Activated CD4-positive, alpha-beta T cell treated with anti-CD3 and anti-CD28 coated beads for 48 hours (primary cell): ENCODE data around the gene PCDHGB5.
A peak's percentile ranks its signal among the peaks of the same experiment; 100 is the strongest.
"Not testable (repeated sequence)": the region's sequence is repeated elsewhere in the genome, so short reads cannot be mapped to it uniquely, and the experiment has no call there.

Experiments
- DNase-seq: peaks from one replicate; pipeline ENCODE4 v3.0.0-alpha.2; 2020

PCDHGB5 gene

DNA sequence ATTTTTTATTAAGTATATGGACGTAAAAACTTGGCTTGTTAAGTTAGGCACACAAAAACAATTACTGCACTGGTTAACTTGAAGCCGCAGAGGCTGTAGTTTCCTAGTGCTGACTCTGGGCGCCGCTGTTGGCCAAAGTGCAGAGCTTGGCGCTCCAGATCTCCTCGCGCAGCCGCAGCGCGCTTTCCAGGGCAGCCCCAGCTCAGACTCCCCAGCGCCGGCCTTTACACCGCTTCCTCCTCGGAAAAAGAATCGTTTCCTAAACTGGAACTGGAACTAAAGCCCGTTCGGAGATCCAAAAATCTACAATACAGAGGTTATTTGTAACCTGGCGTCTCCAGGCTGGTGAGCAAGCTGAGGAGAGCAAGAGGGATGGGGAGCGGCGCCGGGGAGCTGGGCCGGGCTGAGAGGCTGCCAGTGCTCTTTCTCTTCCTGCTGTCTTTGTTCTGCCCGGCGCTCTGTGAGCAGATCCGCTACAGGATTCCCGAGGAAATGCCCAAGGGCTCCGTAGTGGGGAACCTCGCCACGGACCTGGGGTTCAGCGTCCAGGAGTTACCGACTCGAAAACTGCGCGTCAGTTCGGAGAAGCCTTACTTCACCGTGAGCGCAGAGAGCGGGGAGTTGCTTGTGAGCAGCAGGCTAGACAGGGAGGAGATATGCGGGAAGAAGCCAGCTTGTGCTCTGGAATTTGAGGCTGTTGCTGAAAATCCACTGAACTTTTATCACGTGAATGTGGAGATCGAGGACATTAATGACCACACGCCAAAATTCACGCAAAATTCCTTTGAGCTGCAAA, at the start of gene PCDHGB5:
PCDHGB5 (plus strand) TSS at position 192 of the 796 bp plus-strand sequence; CDS start at position 373, 181 bp downstream.
- DNase-seq, result peak; percentile 66

DNA sequence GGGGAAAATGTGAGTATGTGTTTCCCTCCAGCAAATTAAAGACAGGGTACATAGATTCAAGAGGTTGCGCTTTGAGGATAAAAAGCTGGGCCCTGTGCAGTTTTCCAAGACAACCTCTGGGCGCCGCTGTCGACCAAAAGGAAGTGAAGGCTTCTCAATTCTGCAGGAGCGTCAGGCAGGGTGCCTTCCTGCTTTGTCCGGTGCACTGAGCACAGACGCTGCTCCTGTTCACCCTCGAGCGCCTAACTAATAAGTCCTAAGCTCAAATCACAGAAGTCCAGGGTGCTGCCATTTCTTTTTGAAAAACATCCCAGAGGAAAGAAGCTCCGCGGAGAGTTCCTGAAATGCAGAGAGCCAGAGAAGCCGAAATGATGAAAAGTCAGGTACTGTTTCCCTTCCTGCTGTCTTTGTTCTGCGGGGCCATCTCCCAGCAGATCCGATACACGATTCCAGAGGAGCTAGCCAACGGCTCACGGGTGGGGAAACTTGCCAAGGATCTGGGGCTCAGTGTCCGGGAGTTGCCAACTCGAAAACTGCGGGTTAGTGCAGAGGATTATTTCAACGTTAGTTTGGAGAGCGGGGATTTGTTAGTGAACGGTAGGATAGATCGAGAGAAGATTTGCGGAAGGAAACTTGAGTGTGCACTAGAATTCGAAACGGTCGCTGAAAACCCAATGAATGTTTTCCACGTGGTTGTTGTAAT, 47.7 kb upstream of the PCDHGB5 start, which contains the start of gene PCDHGB1:
PCDHGB1 (plus strand) TSS at position 183 of the 703 bp plus-strand sequence; CDS start at position 345, 162 bp downstream.
- DNase-seq, result peak; percentile 57

DNA sequence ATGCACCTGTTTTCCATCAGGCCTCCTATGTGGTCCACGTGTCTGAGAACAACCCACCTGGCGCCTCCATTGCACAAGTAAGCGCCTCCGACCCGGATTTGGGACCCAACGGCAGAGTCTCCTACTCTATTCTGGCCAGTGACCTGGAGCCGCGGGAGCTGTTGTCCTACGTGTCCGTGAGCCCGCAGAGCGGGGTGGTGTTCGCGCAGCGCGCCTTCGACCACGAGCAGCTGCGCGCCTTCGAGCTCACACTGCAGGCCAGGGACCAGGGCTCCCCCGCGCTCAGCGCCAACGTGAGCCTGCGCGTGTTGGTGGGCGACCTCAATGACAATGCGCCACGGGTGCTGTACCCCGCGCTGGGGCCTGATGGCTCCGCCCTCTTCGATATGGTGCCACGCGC, 46.2 kb upstream of the PCDHGB5 start:
- DNase-seq, result no peak

DNA sequence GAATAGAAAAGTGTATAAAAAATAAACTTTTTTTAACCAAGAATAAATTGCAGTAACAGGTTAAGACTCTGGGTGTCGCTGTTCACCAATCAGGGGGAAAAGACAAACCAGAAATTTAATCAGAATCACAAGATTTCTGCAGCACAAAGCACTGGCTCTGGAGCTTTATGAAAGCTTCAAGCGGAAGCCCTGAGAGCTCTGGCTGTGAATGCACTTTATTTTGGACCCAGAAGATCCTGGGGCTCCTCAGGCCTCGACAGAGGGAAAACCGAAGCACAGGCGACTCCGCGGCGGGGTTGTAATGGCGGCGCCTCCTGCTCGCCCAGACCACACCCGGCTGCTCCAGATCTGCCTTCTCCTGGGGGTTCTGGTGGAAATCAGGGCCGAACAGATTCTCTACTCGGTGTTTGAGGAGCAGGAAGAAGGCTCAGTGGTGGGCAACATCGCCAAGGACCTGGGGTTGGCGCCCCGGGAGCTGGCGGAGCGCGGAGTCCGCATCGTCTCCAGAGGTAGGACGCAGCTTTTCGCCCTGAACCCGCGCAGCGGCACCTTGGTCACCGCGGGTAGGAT, 42.8 kb upstream of the PCDHGB5 start, which contains the start of gene PCDHGA4:
PCDHGA4 (plus strand) TSS at position 122 of the 570 bp plus-strand sequence; CDS start at position 209, 87 bp downstream.
- DNase-seq, result no peak

DNA sequence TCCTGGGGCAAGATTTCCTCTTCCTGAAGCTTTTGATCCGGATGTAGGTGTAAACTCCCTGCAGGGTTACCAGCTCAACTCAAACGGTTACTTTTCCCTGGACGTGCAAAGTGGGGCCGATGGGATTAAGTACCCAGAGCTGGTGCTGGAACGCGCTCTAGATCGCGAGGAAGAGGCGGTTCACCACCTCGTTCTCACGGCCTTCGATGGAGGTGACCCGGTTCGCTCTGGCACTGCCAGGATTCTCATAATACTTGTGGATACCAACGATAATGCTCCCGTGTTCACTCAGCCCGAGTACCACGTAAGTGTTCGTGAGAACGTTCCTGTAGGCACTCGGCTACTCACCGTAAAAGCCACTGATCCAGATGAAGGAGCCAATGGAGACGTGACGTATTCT, 42.1 kb upstream of the PCDHGB5 start:
- DNase-seq, result no peak

DNA sequence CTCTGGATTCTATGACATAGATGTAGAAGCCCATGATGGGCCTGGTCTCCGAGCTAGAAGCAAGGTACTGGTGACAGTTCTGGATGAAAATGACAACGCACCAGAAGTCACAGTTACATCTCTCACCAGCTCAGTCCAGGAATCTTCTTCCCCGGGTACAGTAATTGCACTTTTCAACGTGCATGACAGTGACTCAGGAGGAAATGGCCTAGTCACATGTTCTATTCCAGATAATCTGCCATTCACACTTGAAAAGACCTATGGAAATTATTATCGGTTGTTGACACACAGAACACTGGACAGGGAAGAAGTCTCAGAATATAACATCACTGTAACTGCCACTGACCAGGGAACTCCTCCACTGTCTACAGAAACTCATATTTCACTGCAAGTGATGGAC, 41.6 kb upstream of the PCDHGB5 start:
- DNase-seq, result no peak

DNA sequence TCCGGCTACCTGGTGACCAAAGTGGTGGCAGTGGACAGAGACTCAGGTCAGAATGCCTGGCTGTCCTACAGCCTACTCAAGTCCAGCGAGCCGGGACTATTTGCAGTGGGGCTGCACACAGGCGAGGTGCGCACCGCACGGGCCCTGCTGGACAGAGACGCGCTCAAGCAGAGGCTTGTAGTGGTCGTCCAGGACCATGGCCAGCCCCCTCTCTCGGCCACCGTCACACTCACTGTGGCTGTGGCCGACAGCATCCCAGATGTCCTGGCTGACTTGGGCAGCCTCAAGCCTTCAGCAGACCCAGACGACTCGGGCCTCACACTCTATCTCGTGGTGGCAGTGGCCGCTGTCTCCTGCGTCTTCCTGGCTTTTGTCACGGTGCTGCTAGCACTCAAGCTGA, 40.8 kb upstream of the PCDHGB5 start:
- no peak for DNase-seq

DNA sequence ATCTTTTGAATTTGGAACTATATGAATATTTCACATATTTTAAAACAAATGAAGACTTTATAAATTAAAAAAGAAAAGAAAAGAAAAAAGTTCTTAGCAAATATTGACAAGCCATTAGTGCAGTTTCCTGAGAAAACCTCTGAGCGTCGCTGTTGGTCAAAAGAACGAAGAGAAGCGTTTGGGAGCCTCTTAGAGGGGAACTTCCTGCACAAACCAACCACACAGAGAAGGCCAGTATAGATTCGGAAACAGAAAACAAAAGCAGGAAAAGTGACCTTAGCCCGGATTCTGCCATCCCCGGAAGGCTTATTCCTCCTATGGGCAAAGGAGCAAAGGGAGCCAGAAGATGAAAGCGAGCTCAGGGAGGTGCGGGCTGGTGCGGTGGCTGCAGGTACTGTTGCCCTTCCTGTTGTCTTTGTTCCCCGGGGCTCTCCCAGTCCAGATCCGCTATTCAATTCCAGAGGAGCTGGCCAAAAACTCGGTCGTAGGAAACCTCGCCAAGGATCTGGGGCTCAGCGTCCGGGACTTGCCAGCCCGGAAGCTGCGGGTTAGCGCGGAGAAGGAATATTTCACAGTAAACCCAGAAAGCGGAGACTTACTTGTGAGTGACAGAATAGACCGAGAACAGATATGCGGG, 37.8 kb upstream of the PCDHGB5 start, which contains the start of gene PCDHGB2:
PCDHGB2 (plus strand) TSS at position 205 of the 637 bp plus-strand sequence; CDS start at position 347, 142 bp downstream.
- DNase-seq, result no peak

DNA sequence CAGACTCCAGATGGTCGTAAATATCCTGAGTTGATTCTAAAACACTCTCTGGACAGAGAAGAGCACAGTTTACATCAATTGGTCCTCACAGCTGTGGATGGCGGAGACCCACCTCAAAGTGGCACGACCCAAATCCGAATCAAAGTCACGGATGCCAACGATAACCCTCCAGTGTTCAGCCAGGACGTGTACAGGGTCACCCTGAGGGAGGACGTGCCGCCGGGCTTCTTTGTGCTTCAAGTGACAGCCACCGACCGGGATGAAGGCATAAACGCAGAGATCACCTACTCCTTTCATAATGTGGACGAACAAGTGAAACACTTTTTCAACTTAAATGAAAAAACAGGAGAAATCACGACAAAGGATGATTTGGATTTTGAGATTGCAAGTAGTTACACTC, 37.1 kb upstream of the PCDHGB5 start:
- DNase-seq, result no peak

DNA sequence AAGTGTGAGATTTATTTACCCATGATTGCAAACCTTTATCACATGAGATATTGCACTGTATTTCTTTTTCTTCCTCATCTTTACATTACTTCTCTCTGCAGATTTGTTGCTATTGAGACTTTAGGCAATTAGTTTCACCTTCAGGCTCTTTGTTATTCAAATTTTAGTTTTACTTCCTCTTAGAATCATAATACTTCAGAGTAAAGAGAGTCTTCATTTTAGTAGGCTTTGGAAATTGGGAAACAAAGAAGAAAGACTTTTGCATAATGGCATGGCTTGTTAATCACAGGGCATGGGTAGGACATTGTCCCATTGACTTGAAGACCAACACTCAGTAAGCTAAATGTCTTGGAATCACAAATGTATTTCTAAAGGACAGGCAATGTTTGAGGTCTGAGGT, 35.0 kb upstream of the PCDHGB5 start:
- DNase-seq, result no peak

DNA sequence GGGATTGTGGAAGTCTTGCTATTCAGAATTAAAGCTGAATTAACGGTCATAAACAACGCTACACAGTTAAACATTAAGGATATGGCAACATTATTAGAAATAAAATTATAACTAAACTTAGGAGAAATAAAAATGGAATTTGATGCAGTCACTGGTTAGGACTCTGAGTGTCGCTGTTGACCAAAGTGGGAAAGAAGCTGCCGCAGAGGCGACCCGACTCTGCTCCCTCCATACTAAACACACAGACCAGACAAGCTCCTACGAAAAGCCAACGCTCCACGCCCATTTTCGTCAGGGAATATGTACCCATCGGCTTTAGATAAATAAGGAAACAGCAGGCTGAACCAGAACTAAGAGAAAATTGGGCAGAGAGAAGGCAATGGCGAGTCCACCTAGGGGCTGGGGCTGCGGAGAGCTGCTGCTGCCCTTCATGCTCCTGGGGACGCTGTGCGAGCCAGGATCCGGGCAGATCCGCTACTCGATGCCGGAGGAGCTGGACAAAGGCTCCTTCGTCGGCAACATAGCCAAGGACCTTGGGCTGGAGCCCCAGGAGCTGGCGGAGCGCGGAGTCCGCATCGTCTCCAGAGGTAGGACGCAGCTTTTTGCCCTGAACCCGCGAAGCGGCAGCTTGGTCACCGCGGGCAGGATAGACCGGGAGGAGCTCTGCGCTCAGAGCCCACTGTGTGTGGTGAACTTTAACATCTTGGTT, 33.6 kb upstream of the PCDHGB5 start, which contains the start of gene PCDHGA5:
PCDHGA5 (plus strand) TSS at position 211 of the 709 bp plus-strand sequence; CDS start at position 380, 169 bp downstream.
- DNase-seq, result no peak

DNA sequence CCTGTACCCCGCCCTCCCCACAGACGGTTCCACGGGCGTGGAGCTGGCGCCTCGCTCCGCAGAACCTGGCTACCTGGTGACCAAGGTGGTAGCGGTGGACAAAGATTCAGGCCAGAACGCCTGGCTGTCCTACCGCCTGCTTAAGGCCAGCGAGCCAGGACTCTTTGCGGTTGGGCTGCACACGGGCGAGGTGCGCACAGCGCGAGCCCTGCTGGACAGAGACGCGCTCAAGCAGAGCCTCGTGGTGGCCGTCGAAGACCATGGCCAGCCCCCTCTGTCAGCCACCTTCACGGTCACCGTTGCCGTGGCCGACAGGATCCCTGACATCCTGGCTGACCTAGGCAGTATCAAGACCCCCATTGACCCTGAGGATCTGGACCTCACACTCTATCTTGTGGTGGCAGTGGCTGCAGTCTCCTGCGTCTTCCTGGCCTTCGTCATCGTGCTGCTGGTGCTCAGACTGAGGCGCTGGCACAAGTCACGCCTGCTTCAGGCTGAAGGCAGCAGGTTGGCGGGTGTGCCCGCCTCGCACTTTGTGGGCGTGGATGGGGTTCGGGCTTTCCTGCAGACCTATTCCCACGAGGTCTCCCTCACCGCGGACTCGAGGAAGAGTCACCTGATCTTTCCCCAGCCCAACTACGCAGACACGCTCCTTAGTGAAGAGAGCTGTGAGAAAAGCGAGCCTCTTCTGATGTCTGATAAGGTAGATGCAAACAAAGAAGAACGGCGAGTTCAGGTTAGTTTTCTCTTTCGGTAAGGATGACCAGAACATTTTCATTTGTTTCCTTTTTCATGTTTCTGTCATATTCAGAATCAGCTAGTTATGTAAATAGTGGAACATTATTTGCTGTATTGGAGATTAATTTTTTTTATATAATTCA, 31.5 kb upstream of the PCDHGB5 start:
- DNase-seq, result no peak

DNA sequence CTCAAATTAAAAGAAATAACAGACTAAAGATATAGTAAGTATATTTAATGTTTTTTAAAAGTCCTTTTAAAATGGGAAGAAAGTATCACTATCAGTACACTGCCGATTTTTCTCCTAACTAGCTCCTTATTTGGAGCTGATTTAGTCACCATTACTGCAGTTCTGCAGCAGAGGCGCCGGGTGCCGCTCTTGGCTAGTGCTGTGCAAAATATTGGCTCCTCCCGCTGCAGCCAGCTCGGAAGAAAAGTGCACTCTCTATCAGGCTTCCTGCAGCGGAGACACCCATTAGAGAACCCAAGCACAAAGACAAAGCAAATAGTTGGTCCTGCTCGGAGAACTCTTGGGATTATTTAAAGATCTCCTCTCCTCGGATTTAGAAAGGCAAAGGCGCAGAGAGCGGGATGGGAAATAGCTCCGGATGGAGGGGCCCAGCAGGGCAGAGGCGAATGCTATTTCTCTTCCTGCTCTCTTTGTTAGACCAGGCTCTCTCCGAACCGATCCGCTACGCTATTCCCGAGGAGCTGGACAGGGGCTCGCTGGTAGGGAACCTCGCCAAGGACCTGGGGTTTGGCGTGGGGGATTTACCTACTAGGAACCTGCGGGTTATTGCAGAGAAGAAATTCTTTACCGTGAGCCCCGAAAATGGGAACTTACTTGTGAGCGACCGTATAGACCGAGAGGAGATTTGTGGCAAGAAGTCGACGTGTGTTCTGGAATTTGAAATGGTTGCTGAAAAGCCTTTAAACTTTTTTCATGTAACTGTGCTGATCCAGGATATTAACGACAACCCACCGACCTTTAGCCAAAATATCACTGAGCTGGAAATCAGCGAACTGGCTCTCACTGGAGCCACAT, 27.5 kb upstream of the PCDHGB5 start, which contains the start of gene PCDHGB3:
PCDHGB3 (plus strand) TSS at position 249 of the 855 bp plus-strand sequence; CDS start at position 402, 153 bp downstream.
- peak; percentile 53 for DNase-seq

DNA sequence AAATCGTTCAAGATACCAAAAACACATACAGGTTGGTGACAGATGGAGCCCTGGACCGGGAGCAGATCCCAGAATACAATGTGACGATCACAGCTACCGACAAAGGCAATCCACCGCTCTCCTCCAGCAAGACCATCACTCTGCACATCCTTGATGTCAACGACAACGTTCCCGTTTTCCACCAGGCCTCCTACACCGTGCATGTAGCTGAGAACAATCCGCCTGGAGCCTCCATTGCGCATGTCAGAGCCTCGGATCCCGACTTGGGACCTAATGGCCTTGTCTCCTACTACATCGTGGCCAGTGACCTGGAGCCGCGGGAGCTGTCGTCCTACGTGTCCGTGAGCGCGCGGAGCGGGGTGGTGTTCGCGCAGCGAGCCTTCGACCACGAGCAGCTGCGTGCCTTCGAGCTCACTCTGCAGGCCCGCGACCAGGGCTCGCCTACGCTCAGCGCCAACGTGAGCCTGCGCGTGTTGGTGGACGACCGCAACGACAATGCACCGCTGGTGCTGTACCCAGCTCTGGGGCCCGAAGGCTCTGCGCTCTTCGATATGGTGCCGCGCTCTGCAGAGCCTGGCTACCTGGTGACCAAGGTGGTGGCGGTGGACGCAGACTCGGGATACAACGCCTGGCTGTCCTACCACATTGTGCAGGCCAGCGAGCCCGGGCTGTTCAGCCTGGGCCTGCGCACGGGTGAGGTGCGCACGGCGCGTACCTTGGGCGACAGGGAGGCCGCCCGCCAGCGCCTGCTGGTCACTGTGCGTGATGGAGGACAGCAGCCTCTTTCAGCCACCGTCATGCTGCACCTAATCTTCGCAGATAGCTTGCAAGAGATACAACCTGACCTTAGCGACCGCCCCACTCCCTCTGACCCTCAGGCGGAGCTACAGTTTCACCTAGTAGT, 25.9 kb upstream of the PCDHGB5 start:
- no peak for DNase-seq

DNA sequence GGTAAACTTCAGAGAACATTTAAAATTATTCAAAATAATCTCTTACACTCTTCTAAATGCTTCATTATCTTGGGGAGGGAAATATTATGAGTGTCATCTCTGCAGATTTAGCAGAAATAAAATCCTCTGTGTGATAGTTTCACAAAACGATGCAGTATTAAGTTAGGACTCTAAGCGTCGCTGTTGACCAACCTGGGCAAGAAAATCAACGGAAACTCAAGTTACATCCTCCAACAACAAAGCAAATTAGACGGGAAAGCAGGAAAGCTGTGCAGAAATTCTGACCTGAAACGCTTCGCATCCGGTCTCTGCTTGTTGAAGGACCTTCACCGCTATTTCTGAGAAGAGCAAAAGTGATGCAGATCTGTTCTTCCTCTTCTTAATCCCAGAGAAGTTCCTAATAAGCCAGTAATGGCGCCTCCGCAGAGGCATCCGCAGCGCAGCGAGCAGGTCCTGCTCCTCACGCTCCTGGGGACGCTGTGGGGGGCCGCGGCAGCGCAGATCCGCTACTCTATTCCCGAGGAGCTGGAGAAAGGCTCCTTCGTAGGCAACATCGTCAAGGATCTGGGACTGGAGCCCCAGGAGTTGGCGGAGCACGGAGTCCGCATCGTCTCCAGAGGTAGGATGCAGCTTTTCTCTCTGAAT, 24.0 kb upstream of the PCDHGB5 start, which contains the start of gene PCDHGA6:
PCDHGA6 (plus strand) TSS at position 219 of the 645 bp plus-strand sequence; CDS start at position 412, 193 bp downstream.
- DNase-seq, result no peak

DNA sequence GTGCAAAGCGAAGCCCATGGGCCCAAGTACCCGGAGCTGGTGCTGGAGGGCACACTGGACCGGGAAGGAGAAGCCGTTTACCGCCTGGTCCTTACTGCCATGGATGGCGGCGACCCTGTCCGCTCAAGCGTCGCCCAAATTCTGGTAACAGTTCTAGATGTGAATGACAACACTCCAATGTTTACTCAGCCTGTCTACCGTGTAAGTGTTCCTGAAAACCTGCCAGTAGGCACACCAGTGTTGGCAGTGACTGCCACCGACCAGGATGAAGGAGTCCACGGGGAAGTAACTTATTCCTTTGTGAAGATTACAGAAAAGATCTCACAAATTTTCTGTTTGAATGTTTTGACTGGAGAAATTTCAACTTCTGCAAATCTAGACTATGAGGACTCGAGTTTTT, 23.1 kb upstream of the PCDHGB5 start:
- no peak for DNase-seq

DNA sequence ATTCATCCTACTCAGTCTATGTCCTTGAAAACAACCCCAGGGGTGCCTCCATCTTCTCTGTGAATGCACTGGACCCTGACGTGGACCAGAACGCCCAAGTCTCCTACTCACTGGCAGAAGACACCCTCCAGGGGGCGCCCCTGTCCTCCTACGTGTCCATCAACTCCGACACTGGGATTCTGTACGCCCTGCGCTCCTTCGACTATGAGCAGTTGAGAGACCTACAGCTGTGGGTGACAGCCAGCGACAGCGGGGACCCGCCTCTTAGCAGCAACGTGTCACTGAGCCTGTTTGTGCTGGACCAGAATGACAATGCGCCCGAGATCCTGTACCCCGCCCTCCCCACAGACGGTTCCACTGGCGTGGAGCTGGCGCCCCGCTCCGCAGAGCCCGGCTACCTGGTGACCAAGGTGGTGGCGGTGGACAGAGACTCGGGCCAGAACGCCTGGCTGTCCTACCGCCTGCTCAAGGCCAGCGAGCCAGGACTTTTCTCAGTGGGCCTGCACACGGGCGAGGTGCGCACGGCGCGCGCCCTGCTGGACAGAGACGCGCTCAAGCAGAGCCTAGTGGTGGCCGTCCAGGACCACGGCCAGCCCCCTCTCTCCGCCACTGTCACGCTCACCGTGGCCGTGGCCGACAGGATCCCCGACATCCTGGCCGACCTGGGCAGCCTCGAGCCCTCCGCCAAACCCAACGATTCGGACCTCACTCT, 22.1 kb upstream of the PCDHGB5 start:
- not testable (repeated sequence) for DNase-seq
